Measurements from ENCODE around the gene MRPS23.

GRCh38 chr17:57810721-57811637, 38.9 kb downstream of the MRPS23 start:
- TF ChIP-seq POLR2A (IDR thresholded peaks at IDR 0.05) (no peak), CTCF (IDR thresholded peaks at IDR 0.05) (no peak)

Measured in right lobe of liver (tissue), 4 donors.